ENCODE data around the gene STXBP5L. TPM values are rescaled to one million over a fixed set of nuclear protein-coding genes. Genes with fewer than 3 reads are reported as not detected.

Gene STXBP5L
- total RNA-seq, 1 donor from 2014 or later: 2.3 TPM

DNA sequence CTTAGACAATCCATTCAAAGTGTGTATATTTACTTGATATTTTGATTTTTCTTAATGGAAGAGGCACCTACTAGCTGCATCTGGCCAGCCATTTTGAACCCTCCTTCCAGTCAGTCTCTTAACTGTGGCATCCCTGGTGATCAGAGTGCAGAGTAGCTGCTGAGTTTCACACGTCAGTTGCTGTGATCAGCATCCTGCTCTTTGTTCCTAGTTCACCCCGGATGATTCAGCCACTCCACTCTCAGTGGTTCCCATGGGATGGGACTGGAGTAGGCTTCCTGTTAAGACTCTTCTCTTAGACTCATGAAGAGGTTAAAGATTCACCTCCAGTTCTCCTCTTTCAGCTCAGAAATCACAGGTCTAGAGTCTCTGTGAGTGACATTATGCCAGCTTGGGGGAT is 75.8 kb downstream of the STXBP5L start:
- no peaks in the 10 kb centered on the region for H3K4me1 ChIP-seq
- no peak overlapping the region for H3K27ac ChIP-seq
- H3K4me2 ChIP-seq: no peak overlapping the region
- no peak overlapping the region for H3K9ac ChIP-seq
- no peaks in the 10 kb centered on the region for H3K9me3 ChIP-seq (ENCODE audit: low read depth)
- Mint-ChIP-seq H3K4me3 (no peak overlapping the region), H3K27me3 (ENCODE audit: insufficient read depth, low read depth) (peaks cover 4% of the 10 kb centered on the region), H3K4me1 (peaks cover 7% of the 10 kb centered on the region), H3K9me3 (peaks cover 16% of the 10 kb centered on the region), H3K27ac (peak overlapping the region; percentile 59), H3K36me3 (peaks cover 4% of the 10 kb centered on the region)
- H4K20me1 ChIP-seq (ENCODE audit: low read depth): no peaks in the 10 kb centered on the region
- peak overlapping the region; percentile 78 for H2AFZ ChIP-seq (replicated peaks)
- TF ChIP-seq EZH2 (IDR thresholded peaks at IDR 0.05) (no peak), EZH2phosphoT487 (IDR thresholded peaks at IDR 0.05) (no peak), CTCF (IDR thresholded peaks at IDR 0.05) (no peak)
- no peaks in the 10 kb centered on the region for H3K36me3 ChIP-seq
- no peaks in the 10 kb centered on the region for H3F3A ChIP-seq (ENCODE audit: low read depth)
- no peaks in the 10 kb centered on the region for H3K79me2 ChIP-seq (ENCODE audit: low read depth)
- H3K27me3 ChIP-seq: no peaks in the 10 kb centered on the region
- peak; percentile 9 for DNase-seq (ENCODE audit: low spot score)
- no peak overlapping the region for H3K4me3 ChIP-seq

DNA sequence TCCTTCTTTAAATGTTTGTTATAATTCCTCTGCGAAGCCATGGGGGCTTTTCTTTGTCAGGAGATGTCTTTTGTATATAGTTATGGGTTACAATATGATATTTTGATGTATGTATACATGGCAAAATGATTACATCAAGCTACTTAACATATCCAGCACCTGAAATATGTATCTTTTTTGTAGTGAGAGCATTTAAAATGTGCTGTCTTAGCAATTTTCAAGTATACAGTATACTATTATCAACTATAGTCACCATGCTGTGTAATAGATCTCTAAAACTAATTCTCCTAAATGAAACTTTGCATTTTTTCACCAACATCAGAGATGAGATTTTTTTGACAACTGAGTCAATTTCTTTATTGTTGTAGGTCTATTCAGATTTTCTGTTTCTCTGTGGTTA is 77.2 kb downstream of the STXBP5L start:
- Mint-ChIP-seq H3K4me3 (no peak overlapping the region), H3K36me3 (no peaks in the 10 kb centered on the region), H3K27ac (no peak overlapping the region), H3K4me1 (peaks cover 7% of the 10 kb centered on the region), H3K9me3 (peaks cover 7% of the 10 kb centered on the region), H3K27me3 (ENCODE audit: insufficient read depth, low read depth) (peaks cover 4% of the 10 kb centered on the region)
- Histone ChIP-seq H3F3A (ENCODE audit: low read depth) (no peaks in the 10 kb centered on the region), H2AFZ (replicated peaks) (no peak overlapping the region), H3K9ac (no peak overlapping the region), H4K20me1 (ENCODE audit: low read depth) (no peaks in the 10 kb centered on the region), H3K4me3 (no peak overlapping the region), H3K79me2 (ENCODE audit: low read depth) (no peaks in the 10 kb centered on the region), H3K4me1 (no peaks in the 10 kb centered on the region), H3K9me3 (ENCODE audit: low read depth) (no peaks in the 10 kb centered on the region), H3K36me3 (peaks cover 5% of the 10 kb centered on the region), H3K27ac (no peak overlapping the region), H3K4me2 (no peak overlapping the region), H3K27me3 (no peaks in the 10 kb centered on the region)
- TF ChIP-seq EZH2phosphoT487 (IDR thresholded peaks at IDR 0.05): no peak
- TF ChIP-seq EZH2 (IDR thresholded peaks at IDR 0.05): no peak
- no peak for TF ChIP-seq CTCF (IDR thresholded peaks at IDR 0.05)
- DNase-seq (ENCODE audit: low spot score): no peak

DNA sequence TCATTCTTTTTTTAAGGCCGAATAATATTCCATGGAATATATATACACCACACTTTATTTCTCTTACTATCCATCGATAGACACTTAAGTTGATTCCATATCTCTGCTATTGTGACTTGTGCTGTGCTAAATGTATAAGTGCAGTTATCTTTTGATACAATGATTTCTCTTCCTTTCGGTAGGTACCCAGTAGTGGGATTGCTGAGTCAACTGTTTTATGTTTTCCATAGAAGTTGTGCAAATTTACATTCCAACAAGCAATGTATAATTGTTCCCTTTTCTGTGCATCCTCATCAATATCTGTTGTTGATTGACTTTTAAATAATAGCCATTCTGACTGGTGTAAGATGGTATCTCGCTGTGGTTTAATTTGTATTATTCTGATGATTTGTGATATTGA is 81.0 kb downstream of the STXBP5L start:
- Histone ChIP-seq H3F3A (ENCODE audit: low read depth) (no peaks in the 10 kb centered on the region), H3K36me3 (peaks cover 5% of the 10 kb centered on the region), H4K20me1 (ENCODE audit: low read depth) (no peaks in the 10 kb centered on the region), H3K9ac (no peak overlapping the region), H3K27me3 (no peaks in the 10 kb centered on the region), H3K79me2 (ENCODE audit: low read depth) (no peaks in the 10 kb centered on the region), H3K27ac (no peak overlapping the region), H3K4me2 (no peak overlapping the region), H2AFZ (replicated peaks) (no peak overlapping the region), H3K4me1 (no peaks in the 10 kb centered on the region), H3K9me3 (ENCODE audit: low read depth) (no peaks in the 10 kb centered on the region), H3K4me3 (no peak overlapping the region)
- Mint-ChIP-seq H3K36me3 (no peaks in the 10 kb centered on the region), H3K27me3 (ENCODE audit: insufficient read depth, low read depth) (no peaks in the 10 kb centered on the region), H3K4me3 (no peak overlapping the region), H3K9me3 (no peaks in the 10 kb centered on the region), H3K27ac (no peak overlapping the region), H3K4me1 (peaks cover 3% of the 10 kb centered on the region)
- TF ChIP-seq EZH2phosphoT487 (IDR thresholded peaks at IDR 0.05) (no peak), CTCF (IDR thresholded peaks at IDR 0.05) (no peak), EZH2 (IDR thresholded peaks at IDR 0.05) (no peak)
- DNase-seq (ENCODE audit: low spot score): no peak

Measured in neural progenitor cell (in vitro differentiated cells).